Prostate gland (tissue), 2 donors: Measurements from ENCODE around the gene PCSK6.

ENCODE experiments used
- POLR2AphosphoS5 ChIP-seq: sonication (generic); formaldehyde crosslinking; IDR thresholded peaks from one replicate; pipeline ENCODE4 v1.6.1; 2017; ENCODE audit warnings: antibody characterized with exemption
- TF ChIP-seq, protein P1 (sequence below), 4 experiments: fragments of 200-600 bp in 2 of 4; fragments of 450-650 bp in 2 of 4; sonication (generic) in 2 of 4; IDR thresholded peaks; 1 replicate in 3 of 4; 2 replicates in 1 of 4; pipeline ENCODE4 v1.5.1; 2016 to 2019; ENCODE audit warnings: antibody characterized with exemption in 4 of 4, mild to moderate bottlenecking in 2 of 4, moderate library complexity in 2 of 4

GRCh38 chr15:101366853-101367252, 122.7 kb downstream of the PCSK6 start:
- TF ChIP-seq POLR2AphosphoS5 = no peak
- TF ChIP-seq, protein P1, sequence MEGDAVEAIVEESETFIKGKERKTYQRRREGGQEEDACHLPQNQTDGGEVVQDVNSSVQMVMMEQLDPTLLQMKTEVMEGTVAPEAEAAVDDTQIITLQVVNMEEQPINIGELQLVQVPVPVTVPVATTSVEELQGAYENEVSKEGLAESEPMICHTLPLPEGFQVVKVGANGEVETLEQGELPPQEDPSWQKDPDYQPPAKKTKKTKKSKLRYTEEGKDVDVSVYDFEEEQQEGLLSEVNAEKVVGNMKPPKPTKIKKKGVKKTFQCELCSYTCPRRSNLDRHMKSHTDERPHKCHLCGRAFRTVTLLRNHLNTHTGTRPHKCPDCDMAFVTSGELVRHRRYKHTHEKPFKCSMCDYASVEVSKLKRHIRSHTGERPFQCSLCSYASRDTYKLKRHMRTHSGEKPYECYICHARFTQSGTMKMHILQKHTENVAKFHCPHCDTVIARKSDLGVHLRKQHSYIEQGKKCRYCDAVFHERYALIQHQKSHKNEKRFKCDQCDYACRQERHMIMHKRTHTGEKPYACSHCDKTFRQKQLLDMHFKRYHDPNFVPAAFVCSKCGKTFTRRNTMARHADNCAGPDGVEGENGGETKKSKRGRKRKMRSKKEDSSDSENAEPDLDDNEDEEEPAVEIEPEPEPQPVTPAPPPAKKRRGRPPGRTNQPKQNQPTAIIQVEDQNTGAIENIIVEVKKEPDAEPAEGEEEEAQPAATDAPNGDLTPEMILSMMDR (IDR thresholded peaks at IDR 0.05) = no peak
